Measurements from ENCODE around the gene BPNT1. TPM values are rescaled to one million over a fixed set of nuclear protein-coding genes. Genes with fewer than 3 reads are reported as not detected.

Gene BPNT1
- total RNA-seq, 2 donors from 2014 or later: 20.0 to 26.1 TPM

MicroRNAs encoded within 50 kb of the gene (microRNA counts, 767-probe panel; counts per million panel counts)
- microRNA hsa-miR-194-5p (1,014 to 1,799 counts per million in 2 donors), microRNA hsa-miR-215 (2,063 to 2,436 counts per million in 2 donors)

Small RNA genes within 50 kb of the gene (microRNA-seq; reads per million reads assigned to microRNA genes)
- gene MIR194-1 (0.50 reads per million), gene MIR215 (0.25 reads per million)

Small RNA genes within 50 kb of the gene (small RNA-seq; reads per million reads assigned to genes)
- gene MIR194-1 (0 reads per million in 2 donors), gene MIR215 (0.37 to 0.70 reads per million in 2 donors)

Other genes with a start within 250 kb of the BPNT1 start
- 1 to 10 TPM in 1 of 2 donors, under 1 TPM in 1; 0.18 to 1.4 TPM for gene SLC30A10, start 161.2 kb downstream of the BPNT1 start, total RNA-seq
- 10 to 100 TPM; 41.9 to 43.1 TPM for gene EPRS1, start 43.3 kb downstream of the BPNT1 start, total RNA-seq
- 10 to 100 TPM; 53.8 to 64.3 TPM for gene IARS2, start 4.3 kb upstream of the BPNT1 start, total RNA-seq
- 10 to 100 TPM; 17.6 to 20.7 TPM for gene RAB3GAP2, start 182.7 kb upstream of the BPNT1 start, total RNA-seq